Loucy (cell line): ENCODE measurements around the gene KRTAP10-1.
A peak's percentile ranks its signal among the peaks of the same experiment; 100 is the strongest.

Source experiments
- H2AFZ ChIP-seq: fragments of 200-600 bp; sonication (generic); 2 replicates; pipeline ENCODE4 v1.6.0; 2016; ENCODE audit warnings: antibody characterized with exemption, mild to moderate bottlenecking, low read length, moderate library complexity
- H3F3A ChIP-seq: fragments of 200-600 bp; 2 replicates; pipeline ENCODE4 v1.6.0; 2016; ENCODE audit warnings: antibody characterized with exemption, low read depth, mild to moderate bottlenecking
- H3K27me3 ChIP-seq: fragments of 200-600 bp; sonication (generic); 2 replicates; pipeline ENCODE4 v1.6.1; 2014; ENCODE audit warnings: low read length, mild to moderate bottlenecking; ENCODE audit not compliant: insufficient read depth, poor library complexity, severe bottlenecking
- H3K36me3 ChIP-seq: fragments of 200-600 bp; sonication (generic); 2 replicates; pipeline ENCODE4 v1.6.1; 2016; ENCODE audit warnings: low read length; ENCODE audit not compliant: insufficient read depth
- H3K4me1 ChIP-seq: fragments of 200-600 bp; sonication (generic); 2 replicates; pipeline ENCODE4 v1.5.1; 2014; ENCODE audit warnings: low read length, mild to moderate bottlenecking; ENCODE audit not compliant: insufficient read depth, poor library complexity, severe bottlenecking
- H3K4me2 ChIP-seq: fragments of 200-600 bp; sonication (generic); 2 replicates; pipeline ENCODE4 v1.6.0; 2014; ENCODE audit warnings: antibody characterized with exemption, low read length, low read depth, mild to moderate bottlenecking; ENCODE audit not compliant: poor library complexity, severe bottlenecking
- H3K4me3 ChIP-seq: fragments of 200-600 bp; sonication (generic); 2 replicates; pipeline ENCODE4 v1.5.1; 2014; ENCODE audit warnings: low read length, mild to moderate bottlenecking, mixed read lengths; ENCODE audit not compliant: poor library complexity, severe bottlenecking
- H3K79me2 ChIP-seq: fragments of 200-600 bp; sonication (generic); 2 replicates; pipeline ENCODE4 v1.6.1; 2014; ENCODE audit warnings: low read length; ENCODE audit not compliant: insufficient read depth
- H3K9ac ChIP-seq: fragments of 200-600 bp; sonication (generic); 2 replicates; pipeline ENCODE4 v1.6.0; 2014; ENCODE audit warnings: mild to moderate bottlenecking, low read depth, low read length, moderate library complexity; ENCODE audit not compliant: poor library complexity, severe bottlenecking
- H3K9me2 ChIP-seq: fragments of 200-600 bp; sonication (generic); replicated peaks from 2 replicates; pipeline ENCODE4 v1.6.1; 2016; ENCODE audit warnings: low read depth, low read length, mixed read lengths
- H3K9me3 ChIP-seq: fragments of 200-600 bp; sonication (generic); 2 replicates; pipeline ENCODE4 v1.6.1; 2014; ENCODE audit warnings: mild to moderate bottlenecking, antibody characterized with exemption, low read length, low read depth; ENCODE audit not compliant: insufficient read depth
- H4K20me1 ChIP-seq: fragments of 200-600 bp; sonication (generic); 2 replicates; pipeline ENCODE4 v1.6.0; 2014; ENCODE audit warnings: antibody characterized with exemption, low read length, mild to moderate bottlenecking; ENCODE audit not compliant: insufficient read depth, poor library complexity, severe bottlenecking
- EZH2phosphoT487 ChIP-seq: fragments of 200-600 bp; IDR thresholded peaks from 2 replicates; pipeline ENCODE4 v1.6.1; 2018; ENCODE audit warnings: antibody characterized with exemption, mild to moderate bottlenecking, moderate library complexity, borderline replicate concordance
- TF ChIP-seq, protein P1 (sequence below): fragments of 200-600 bp; sonication (generic); conservative IDR thresholded peaks from 2 replicates; pipeline ENCODE4 v1.5.1; 2014; ENCODE audit warnings: mild to moderate bottlenecking, antibody characterized with exemption, low read length

Gene KRTAP10-1

DNA sequence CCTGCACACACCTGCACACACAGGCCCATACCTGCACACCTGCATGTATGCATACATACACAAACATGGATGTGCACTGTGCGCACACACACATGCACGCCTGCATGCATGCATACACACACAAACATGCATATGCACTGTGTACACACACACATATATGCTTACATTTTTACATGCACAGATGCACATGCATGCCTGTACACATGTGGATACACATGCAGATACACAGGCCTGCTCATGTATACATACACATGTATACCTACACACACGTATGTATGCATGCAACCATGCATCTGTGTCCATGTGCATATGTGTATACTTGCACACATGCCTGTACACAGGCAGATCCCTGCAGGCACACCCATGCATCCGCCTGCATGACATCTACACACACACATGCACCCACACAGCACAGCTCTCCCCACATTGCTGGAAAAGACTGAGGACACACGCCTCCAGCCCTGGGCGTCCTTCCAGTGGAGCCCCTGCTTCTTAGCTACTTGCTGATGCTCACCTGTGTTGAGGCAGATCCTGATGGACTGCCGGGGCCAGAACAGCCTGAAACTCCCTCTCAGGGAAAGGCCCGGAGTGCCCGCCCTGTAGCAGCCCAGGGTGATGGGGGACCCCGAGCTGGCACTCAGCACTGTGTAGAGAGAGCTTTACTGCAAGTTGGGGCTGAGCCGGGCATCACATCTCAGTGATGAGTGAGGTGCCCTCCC lies 28.6 kb downstream of the KRTAP10-1 start:
- Histone ChIP-seq H3K9me3 (no peaks in the 10 kb centered on the region), H3F3A (no peaks in the 10 kb centered on the region), H3K4me2 (no peak overlapping the region), H3K79me2 (no peaks in the 10 kb centered on the region), H3K4me3 (no peak overlapping the region), H3K4me1 (no peaks in the 10 kb centered on the region), H4K20me1 (no peaks in the 10 kb centered on the region), H3K36me3 (no peaks in the 10 kb centered on the region), H2AFZ (no peak overlapping the region), H3K27me3 (no peaks in the 10 kb centered on the region), H3K9me2 (no peaks in the 10 kb centered on the region), H3K9ac (no peak overlapping the region)
- TF ChIP-seq, protein P1, sequence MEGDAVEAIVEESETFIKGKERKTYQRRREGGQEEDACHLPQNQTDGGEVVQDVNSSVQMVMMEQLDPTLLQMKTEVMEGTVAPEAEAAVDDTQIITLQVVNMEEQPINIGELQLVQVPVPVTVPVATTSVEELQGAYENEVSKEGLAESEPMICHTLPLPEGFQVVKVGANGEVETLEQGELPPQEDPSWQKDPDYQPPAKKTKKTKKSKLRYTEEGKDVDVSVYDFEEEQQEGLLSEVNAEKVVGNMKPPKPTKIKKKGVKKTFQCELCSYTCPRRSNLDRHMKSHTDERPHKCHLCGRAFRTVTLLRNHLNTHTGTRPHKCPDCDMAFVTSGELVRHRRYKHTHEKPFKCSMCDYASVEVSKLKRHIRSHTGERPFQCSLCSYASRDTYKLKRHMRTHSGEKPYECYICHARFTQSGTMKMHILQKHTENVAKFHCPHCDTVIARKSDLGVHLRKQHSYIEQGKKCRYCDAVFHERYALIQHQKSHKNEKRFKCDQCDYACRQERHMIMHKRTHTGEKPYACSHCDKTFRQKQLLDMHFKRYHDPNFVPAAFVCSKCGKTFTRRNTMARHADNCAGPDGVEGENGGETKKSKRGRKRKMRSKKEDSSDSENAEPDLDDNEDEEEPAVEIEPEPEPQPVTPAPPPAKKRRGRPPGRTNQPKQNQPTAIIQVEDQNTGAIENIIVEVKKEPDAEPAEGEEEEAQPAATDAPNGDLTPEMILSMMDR, result no peak
- TF ChIP-seq EZH2phosphoT487, result no peak

DNA sequence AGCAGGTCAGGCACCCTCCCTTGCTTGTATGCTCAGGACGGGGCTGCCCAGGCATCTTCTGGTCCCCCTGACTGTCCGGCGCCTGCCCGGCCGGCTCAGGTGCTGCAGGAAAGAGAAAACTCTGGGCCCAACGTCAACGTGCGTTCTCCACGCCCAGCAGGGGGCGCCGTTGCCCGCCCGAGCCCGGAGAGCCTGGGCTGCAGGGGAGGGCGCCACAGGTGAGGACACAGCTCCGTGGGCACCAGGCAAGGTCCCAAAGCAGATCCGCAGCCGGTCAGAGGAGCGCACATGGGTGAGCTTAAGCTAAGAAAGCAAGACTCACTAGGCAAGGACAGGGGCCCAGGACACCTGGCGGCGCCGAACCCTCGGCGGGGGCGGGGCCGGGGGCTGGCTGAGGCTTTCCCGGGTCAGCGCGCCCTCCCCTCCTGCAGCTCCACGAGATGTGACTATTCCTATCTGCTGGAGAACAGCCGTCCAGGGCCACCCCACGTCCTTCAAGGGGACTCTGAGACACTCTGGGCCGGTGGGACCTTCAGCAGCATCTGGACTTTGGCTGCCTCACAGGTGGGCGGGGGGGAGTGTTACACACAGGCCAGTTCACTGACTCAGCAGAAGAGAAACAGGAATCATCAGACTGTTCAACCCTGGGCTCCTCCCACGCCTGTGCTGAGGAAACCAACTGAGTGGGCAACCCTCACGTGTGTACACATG lies 29.3 kb downstream of the KRTAP10-1 start:
- Histone ChIP-seq H3K79me2 (no peaks in the 10 kb centered on the region), H3K36me3 (no peaks in the 10 kb centered on the region), H3K27me3 (no peaks in the 10 kb centered on the region), H3K9me2 (no peaks in the 10 kb centered on the region), H3K9me3 (no peaks in the 10 kb centered on the region), H3K4me1 (no peaks in the 10 kb centered on the region), H3K4me2 (peak overlapping the region; percentile 4), H3F3A (no peaks in the 10 kb centered on the region), H4K20me1 (no peaks in the 10 kb centered on the region), H3K4me3 (peak overlapping the region; percentile 7), H2AFZ (0 out of 2 replicates have a peak overlapping the region, but pooled peaks have one; percentile 3), H3K9ac (no peak overlapping the region)
- TF ChIP-seq, protein P1, result peak; percentile 77
- no peak for TF ChIP-seq EZH2phosphoT487

DNA sequence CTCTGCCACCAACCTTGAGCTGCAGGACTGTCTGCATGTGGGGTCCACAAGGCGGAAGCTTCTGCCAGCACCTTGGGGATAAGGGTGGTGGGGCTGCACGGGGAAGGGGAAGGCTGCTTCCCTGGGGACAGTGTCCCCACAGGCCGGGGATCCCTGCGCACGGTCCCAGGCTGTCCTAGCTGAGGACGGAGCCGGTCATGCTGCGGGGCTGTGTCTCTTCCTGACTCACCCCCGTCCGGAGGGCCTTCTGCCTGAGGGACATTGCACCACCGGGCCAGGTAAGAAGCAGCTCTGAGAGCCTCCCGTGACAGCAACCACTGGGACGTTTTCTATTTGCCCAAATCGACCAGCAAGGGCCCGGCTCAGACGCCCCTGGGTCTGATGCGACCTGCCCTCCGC lies 29.9 kb downstream of the KRTAP10-1 start:
- no peak overlapping the region for H2AFZ ChIP-seq

More for the DNA sequence above, 29.9 kb downstream of the KRTAP10-1 start:
- H3K4me3 ChIP-seq, result no peak overlapping the region
- H3K79me2 ChIP-seq, result no peaks in the 10 kb centered on the region
- H4K20me1 ChIP-seq, result no peaks in the 10 kb centered on the region
- H3K27me3 ChIP-seq, result no peaks in the 10 kb centered on the region
- no peaks in the 10 kb centered on the region for H3K9me3 ChIP-seq
- H3K36me3 ChIP-seq, result no peaks in the 10 kb centered on the region
- no peaks in the 10 kb centered on the region for H3K9me2 ChIP-seq
- peak overlapping the region; percentile 4 for H3K4me2 ChIP-seq
- no peak overlapping the region for H3K9ac ChIP-seq
- H3K4me1 ChIP-seq, result no peaks in the 10 kb centered on the region
- no peaks in the 10 kb centered on the region for H3F3A ChIP-seq
- TF ChIP-seq, protein P1, result no peak
- TF ChIP-seq EZH2phosphoT487, result no peak
